ENCODE results near the gene SUPT3H. TPM values are rescaled to one million over a fixed set of nuclear protein-coding genes. Genes with fewer than 3 reads are reported as not detected.

SUPT3H gene
- total and polyA plus RNA-seq, 4 donors: 0.85 to 4.8 (median 2.4) TPM

DNA sequence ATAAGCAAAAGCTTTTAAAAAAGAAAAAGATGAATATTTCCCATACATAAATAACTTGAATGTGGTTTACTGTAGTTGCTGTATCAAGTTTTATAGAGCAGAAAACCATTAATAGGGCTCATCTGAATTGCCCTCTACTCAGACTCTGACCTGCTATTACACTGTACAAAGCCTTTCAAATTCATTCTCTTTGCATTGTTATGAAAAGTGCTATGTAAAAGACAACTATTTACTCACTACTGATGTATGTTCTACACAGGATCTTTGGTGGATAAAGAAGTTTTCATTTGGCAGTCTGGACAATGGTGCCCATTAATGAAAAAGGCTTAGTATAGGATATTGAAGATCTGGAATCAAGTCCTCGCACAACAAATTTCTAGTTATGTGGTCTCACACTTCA lies 248.7 kb downstream of the SUPT3H start (continued):
- TF ChIP-seq, protein P1, sequence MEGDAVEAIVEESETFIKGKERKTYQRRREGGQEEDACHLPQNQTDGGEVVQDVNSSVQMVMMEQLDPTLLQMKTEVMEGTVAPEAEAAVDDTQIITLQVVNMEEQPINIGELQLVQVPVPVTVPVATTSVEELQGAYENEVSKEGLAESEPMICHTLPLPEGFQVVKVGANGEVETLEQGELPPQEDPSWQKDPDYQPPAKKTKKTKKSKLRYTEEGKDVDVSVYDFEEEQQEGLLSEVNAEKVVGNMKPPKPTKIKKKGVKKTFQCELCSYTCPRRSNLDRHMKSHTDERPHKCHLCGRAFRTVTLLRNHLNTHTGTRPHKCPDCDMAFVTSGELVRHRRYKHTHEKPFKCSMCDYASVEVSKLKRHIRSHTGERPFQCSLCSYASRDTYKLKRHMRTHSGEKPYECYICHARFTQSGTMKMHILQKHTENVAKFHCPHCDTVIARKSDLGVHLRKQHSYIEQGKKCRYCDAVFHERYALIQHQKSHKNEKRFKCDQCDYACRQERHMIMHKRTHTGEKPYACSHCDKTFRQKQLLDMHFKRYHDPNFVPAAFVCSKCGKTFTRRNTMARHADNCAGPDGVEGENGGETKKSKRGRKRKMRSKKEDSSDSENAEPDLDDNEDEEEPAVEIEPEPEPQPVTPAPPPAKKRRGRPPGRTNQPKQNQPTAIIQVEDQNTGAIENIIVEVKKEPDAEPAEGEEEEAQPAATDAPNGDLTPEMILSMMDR (IDR thresholded peaks at IDR 0.05; ENCODE audit: low read depth, low read length, missing input control): no peak

DNA sequence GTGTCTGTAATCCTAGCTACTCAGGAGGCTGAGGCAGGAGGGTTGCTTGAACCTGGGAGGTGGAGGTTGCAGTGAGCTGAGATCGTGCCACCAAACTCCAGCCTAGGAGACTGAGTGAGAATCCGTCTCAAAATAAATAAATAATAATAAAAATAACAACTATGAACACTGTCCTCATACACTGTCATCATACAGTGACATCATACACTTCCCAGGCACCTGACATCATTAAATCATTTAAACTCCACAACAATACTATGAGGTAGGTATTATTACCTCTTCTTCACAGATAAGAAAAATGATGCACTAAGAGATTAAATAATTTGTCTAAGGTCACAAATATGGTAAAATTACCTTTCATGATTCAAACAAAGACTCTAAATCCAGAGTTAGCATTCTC lies 250.5 kb downstream of the SUPT3H start:
- H3K27me3 ChIP-seq (ENCODE audit: control insufficient read depth in 4 of 4, insufficient read depth in 4 of 4, low read length in 3 of 4): no peaks in the 10 kb centered on the region
- no peaks in the 10 kb centered on the region for H3K36me3 ChIP-seq (ENCODE audit: control insufficient read depth in 4 of 4, insufficient read depth in 3 of 4, low read depth in 1 of 4, low read length in 3 of 4)
- no peak for DNase-seq (ENCODE audit: low spot score)
- TF ChIP-seq SP1 (IDR thresholded peaks at IDR 0.05): no peak
- no peak for TF ChIP-seq YY1 (IDR thresholded peaks at IDR 0.05)
- TF ChIP-seq, protein P2, sequence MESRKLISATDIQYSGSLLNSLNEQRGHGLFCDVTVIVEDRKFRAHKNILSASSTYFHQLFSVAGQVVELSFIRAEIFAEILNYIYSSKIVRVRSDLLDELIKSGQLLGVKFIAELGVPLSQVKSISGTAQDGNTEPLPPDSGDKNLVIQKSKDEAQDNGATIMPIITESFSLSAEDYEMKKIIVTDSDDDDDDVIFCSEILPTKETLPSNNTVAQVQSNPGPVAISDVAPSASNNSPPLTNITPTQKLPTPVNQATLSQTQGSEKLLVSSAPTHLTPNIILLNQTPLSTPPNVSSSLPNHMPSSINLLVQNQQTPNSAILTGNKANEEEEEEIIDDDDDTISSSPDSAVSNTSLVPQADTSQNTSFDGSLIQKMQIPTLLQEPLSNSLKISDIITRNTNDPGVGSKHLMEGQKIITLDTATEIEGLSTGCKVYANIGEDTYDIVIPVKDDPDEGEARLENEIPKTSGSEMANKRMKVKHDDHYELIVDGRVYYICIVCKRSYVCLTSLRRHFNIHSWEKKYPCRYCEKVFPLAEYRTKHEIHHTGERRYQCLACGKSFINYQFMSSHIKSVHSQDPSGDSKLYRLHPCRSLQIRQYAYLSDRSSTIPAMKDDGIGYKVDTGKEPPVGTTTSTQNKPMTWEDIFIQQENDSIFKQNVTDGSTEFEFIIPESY (IDR thresholded peaks at IDR 0.05): no peak
- TF ChIP-seq, protein P1 (IDR thresholded peaks at IDR 0.05; ENCODE audit: low read depth, low read length, missing input control): no peak
- TF ChIP-seq TAF1 (conservative IDR thresholded peaks at IDR 0.05): no peak
- no peak for TF ChIP-seq FOXA2 (IDR thresholded peaks at IDR 0.05)
- TF ChIP-seq, protein P3, sequence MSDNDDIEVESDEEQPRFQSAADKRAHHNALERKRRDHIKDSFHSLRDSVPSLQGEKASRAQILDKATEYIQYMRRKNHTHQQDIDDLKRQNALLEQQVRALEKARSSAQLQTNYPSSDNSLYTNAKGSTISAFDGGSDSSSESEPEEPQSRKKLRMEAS (IDR thresholded peaks at IDR 0.05): no peak
- TF ChIP-seq EGR1 (IDR thresholded peaks at IDR 0.05; ENCODE audit: low read depth in 2 of 2): no peak
- TF ChIP-seq GABPA (IDR thresholded peaks at IDR 0.05 in 1 of 2, conservative IDR thresholded peaks at IDR 0.05 in 1 of 2): no peak
- no peak for TF ChIP-seq HNF4A (conservative IDR thresholded peaks at IDR 0.05)
- no peak for TF ChIP-seq NR2F2 (IDR thresholded peaks at IDR 0.05)
- no peak for TF ChIP-seq JUND (IDR thresholded peaks at IDR 0.05)
- TF ChIP-seq, protein P4, sequence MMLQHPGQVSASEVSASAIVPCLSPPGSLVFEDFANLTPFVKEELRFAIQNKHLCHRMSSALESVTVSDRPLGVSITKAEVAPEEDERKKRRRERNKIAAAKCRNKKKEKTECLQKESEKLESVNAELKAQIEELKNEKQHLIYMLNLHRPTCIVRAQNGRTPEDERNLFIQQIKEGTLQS (IDR thresholded peaks at IDR 0.05): no peak
- no peak for TF ChIP-seq RAD21 (IDR thresholded peaks at IDR 0.05)
- no peak for TF ChIP-seq HNF4G (IDR thresholded peaks at IDR 0.05)
- TF ChIP-seq RXRA (IDR thresholded peaks at IDR 0.05): no peak
- no peaks in the 10 kb centered on the region for H3K4me1 ChIP-seq (ENCODE audit: control insufficient read depth in 4 of 4, insufficient read depth in 4 of 4, low read length in 3 of 4)
- no peak overlapping the region for H3K27ac ChIP-seq (ENCODE audit: low read depth in 1 of 2, low read length in 2 of 2)
- no peaks in the 10 kb centered on the region for H3K9me3 ChIP-seq (ENCODE audit: control insufficient read depth in 4 of 4, low read length in 3 of 4)
- H3K4me3 ChIP-seq (ENCODE audit: low read depth in 1 of 3, low read length in 3 of 3): no peak overlapping the region
- no peak overlapping the region for H3K9ac ChIP-seq (ENCODE audit: low read depth in 1 of 2, low read length in 2 of 2)
- 96% methylated on average over 2 of the region's 2 CpGs for WGBS

DNA sequence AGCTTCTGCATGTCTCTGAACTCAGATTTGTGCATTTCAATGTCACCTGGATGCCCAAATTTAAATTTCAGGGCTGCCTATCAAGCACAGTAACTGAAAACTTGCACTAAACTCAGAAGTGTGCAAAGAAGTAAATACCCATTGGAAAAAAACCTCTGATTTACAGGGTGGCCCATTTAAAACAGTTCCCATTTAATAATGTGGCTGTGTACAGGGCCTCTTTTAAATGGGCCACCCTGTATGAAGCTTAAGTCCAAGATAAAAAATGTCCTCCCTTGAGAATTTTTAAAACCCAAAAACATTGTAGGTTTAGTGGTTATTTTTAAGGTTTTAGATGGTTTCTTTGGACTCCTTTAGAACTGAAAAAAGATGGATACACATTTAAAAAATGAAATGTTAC lies 251.7 kb downstream of the SUPT3H start:
- Histone ChIP-seq H3K4me3 (ENCODE audit: low read depth in 1 of 3, low read length in 3 of 3) (no peak overlapping the region), H3K9ac (ENCODE audit: low read depth in 1 of 2, low read length in 2 of 2) (no peak overlapping the region), H3K36me3 (ENCODE audit: control insufficient read depth in 4 of 4, insufficient read depth in 3 of 4, low read depth in 1 of 4, low read length in 3 of 4) (no peaks in the 10 kb centered on the region), H3K9me3 (ENCODE audit: control insufficient read depth in 4 of 4, low read length in 3 of 4) (no peaks in the 10 kb centered on the region), H3K27ac (ENCODE audit: low read depth in 1 of 2, low read length in 2 of 2) (no peak overlapping the region), H3K27me3 (ENCODE audit: control insufficient read depth in 4 of 4, insufficient read depth in 4 of 4, low read length in 3 of 4) (no peaks in the 10 kb centered on the region), H3K4me1 (ENCODE audit: control insufficient read depth in 4 of 4, insufficient read depth in 4 of 4, low read length in 3 of 4) (no peaks in the 10 kb centered on the region)
- DNase-seq (ENCODE audit: low spot score): no peak
- TF ChIP-seq, protein P5, sequence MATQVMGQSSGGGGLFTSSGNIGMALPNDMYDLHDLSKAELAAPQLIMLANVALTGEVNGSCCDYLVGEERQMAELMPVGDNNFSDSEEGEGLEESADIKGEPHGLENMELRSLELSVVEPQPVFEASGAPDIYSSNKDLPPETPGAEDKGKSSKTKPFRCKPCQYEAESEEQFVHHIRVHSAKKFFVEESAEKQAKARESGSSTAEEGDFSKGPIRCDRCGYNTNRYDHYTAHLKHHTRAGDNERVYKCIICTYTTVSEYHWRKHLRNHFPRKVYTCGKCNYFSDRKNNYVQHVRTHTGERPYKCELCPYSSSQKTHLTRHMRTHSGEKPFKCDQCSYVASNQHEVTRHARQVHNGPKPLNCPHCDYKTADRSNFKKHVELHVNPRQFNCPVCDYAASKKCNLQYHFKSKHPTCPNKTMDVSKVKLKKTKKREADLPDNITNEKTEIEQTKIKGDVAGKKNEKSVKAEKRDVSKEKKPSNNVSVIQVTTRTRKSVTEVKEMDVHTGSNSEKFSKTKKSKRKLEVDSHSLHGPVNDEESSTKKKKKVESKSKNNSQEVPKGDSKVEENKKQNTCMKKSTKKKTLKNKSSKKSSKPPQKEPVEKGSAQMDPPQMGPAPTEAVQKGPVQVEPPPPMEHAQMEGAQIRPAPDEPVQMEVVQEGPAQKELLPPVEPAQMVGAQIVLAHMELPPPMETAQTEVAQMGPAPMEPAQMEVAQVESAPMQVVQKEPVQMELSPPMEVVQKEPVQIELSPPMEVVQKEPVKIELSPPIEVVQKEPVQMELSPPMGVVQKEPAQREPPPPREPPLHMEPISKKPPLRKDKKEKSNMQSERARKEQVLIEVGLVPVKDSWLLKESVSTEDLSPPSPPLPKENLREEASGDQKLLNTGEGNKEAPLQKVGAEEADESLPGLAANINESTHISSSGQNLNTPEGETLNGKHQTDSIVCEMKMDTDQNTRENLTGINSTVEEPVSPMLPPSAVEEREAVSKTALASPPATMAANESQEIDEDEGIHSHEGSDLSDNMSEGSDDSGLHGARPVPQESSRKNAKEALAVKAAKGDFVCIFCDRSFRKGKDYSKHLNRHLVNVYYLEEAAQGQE (IDR thresholded peaks at IDR 0.05): no peak
- TF ChIP-seq TAF1 (conservative IDR thresholded peaks at IDR 0.05) (no peak), EGR1 (IDR thresholded peaks at IDR 0.05; ENCODE audit: low read depth in 2 of 2) (no peak), RAD21 (IDR thresholded peaks at IDR 0.05) (no peak), HNF4A (conservative IDR thresholded peaks at IDR 0.05) (no peak), SP1 (IDR thresholded peaks at IDR 0.05) (no peak), FOXA2 (IDR thresholded peaks at IDR 0.05) (no peak), GABPA (IDR thresholded peaks at IDR 0.05 in 1 of 2, conservative IDR thresholded peaks at IDR 0.05 in 1 of 2) (no peak), NR2F2 (IDR thresholded peaks at IDR 0.05) (no peak), YY1 (IDR thresholded peaks at IDR 0.05) (no peak)
- TF ChIP-seq, protein P3 (IDR thresholded peaks at IDR 0.05): no peak
- TF ChIP-seq, protein P2 (IDR thresholded peaks at IDR 0.05): no peak
